Calu3 (cell line): ENCODE measurements around the gene PLSCR4. TPM values are rescaled to one million over a fixed set of nuclear protein-coding genes. Genes with fewer than 3 reads are reported as not detected.

ENCODE experiments used
- BruUV-seq: library from RNA; stranded (reverse); fragments of 400-500 nt; replicated peaks from 2 replicates; lab custom pipeline; 2021; lab: Mats Ljungman, UMichigan
- CTCF ChIA-PET: fragments of 300-600 bp; sonication (Branson Sonifier 250); formaldehyde crosslinking; loops from one replicate; lab custom pipeline; 2022; ENCODE audit warnings: antibody characterized with exemption; lab: Charles Lee
- DNase-seq: peaks from one replicate; pipeline ENCODE4 v3.0.0; 2022
- H3K27ac Mint-ChIP-seq: one replicate; pipeline ENCODE4 v1.8.0; 2022; ENCODE audit warnings: mixed read lengths; ENCODE audit not compliant: unreplicated experiment
- H3K27me3 Mint-ChIP-seq: one replicate; pipeline ENCODE4 v1.8.0; 2022; ENCODE audit warnings: mixed read lengths; ENCODE audit not compliant: unreplicated experiment
- H3K36me3 Mint-ChIP-seq: one replicate; pipeline ENCODE4 v1.8.0; 2022; ENCODE audit warnings: mild to moderate bottlenecking, moderate library complexity, mixed read lengths; ENCODE audit not compliant: insufficient read depth, unreplicated experiment
- H3K4me1 Mint-ChIP-seq: one replicate; pipeline ENCODE4 v1.8.0; 2022; ENCODE audit warnings: mild to moderate bottlenecking, low read depth, mixed read lengths; ENCODE audit not compliant: unreplicated experiment
- H3K4me3 Mint-ChIP-seq: one replicate; pipeline ENCODE4 v1.8.0; 2022; ENCODE audit warnings: mild to moderate bottlenecking, low read depth, moderate library complexity, mixed read lengths; ENCODE audit not compliant: unreplicated experiment
- H3K9me3 Mint-ChIP-seq: one replicate; pipeline ENCODE4 v1.8.0; 2022; ENCODE audit warnings: low read depth, mixed read lengths; ENCODE audit not compliant: unreplicated experiment
- CTCF ChIP-seq: fragments of 200-600 bp; IDR thresholded peaks from one replicate; pipeline ENCODE4 v1.8.0; 2022; ENCODE audit warnings: antibody characterized with exemption; ENCODE audit not compliant: unreplicated experiment
- intact Hi-C: fragments of 100-400 bp; cut with micrococcal nuclease; formaldehyde crosslinking; loops from one replicate; pipeline ENCODE4 v1.10.0; 2022; ENCODE audit not compliant: unreplicated experiment
- total RNA-seq: library from RNA; stranded (reverse); gene quantifications from 2 replicates; pipeline ENCODE4 v1.2.3, GENCODE V29; 2022

The PLSCR4 gene
- total RNA-seq, 1 experiment from 2014 or later: 10.2 TPM

- TF ChIP-seq CTCF: no peak
- Mint-ChIP-seq H3K36me3 (peaks cover 68% of the 10 kb centered on the region), H3K27ac (peak within 1 kb of the TSS; percentile 97), H3K27me3 (no peaks in the 10 kb centered on the region), H3K9me3 (no peaks in the 10 kb centered on the region), H3K4me1 (peaks cover 40% of the 10 kb centered on the region), H3K4me3 (peak within 1 kb of the TSS; percentile 66)
- intact Hi-C loops: loop anchor here (1.0 to 10.0 kb wide), 4 partner anchors 26 to 976 kb away; no protein-coding TSS in a partner anchor
- peak; percentile 93 for DNase-seq
- CTCF ChIA-PET: interaction anchor here (0.6 to 4.0 kb wide), 4 partner anchors 15 to 307 kb away, joined by 3 to 28 read pairs (median 8); no protein-coding TSS in a partner anchor
- BruUV-seq: no TSS peak
Observed at GRCh38 chr3:146160964-146161662, 89.8 kb downstream of the PLSCR4 start, which contains the start of gene PLOD2. Gene PLOD2, minus strand, starts transcription at chr3:146161184. Its CDS starts 195 bp downstream, at chr3:146160989.

GRCh38 chr3:146160321-146160963 is 90.5 kb downstream of the PLSCR4 start:
- Mint-ChIP-seq H3K9me3 (no peaks in the 10 kb centered on the region), H3K4me1 (peaks cover 34% of the 10 kb centered on the region), H3K36me3 (peaks cover 68% of the 10 kb centered on the region), H3K27ac (peak overlapping the region; percentile 97), H3K4me3 (peak overlapping the region; percentile 66), H3K27me3 (no peaks in the 10 kb centered on the region)
- peak; percentile 89 for DNase-seq
- intact Hi-C loops: loop anchor here (1.0 to 10.0 kb wide), 4 partner anchors 27 to 976 kb away; no protein-coding TSS in a partner anchor
- no TSS peak for BruUV-seq
- TF ChIP-seq CTCF: peak; percentile 52
- CTCF ChIA-PET: interaction anchor here (0.7 to 4.0 kb wide), 7 partner anchors 10 to 95 kb away, joined by 3 to 28 read pairs (median 6); no protein-coding TSS in a partner anchor

- H3K27me3 Mint-ChIP-seq: no peaks in the 10 kb centered on the region
- peak overlapping the region; percentile 66 for H3K4me3 Mint-ChIP-seq
- CTCF ChIA-PET: interaction anchor here (0.7 to 4.0 kb wide), 6 partner anchors 10 to 95 kb away, joined by 3 to 28 read pairs (median 4); no protein-coding TSS in a partner anchor
- peaks cover 68% of the 10 kb centered on the region for H3K36me3 Mint-ChIP-seq
- H3K9me3 Mint-ChIP-seq: no peaks in the 10 kb centered on the region
- no TSS peak for BruUV-seq
- intact Hi-C loops: loop anchor here (1.0 to 10.0 kb wide), 4 partner anchors 28 to 975 kb away; no protein-coding TSS in a partner anchor
- TF ChIP-seq CTCF: no peak
- H3K4me1 Mint-ChIP-seq: peaks cover 28% of the 10 kb centered on the region
- peak overlapping the region; percentile 97 for H3K27ac Mint-ChIP-seq
- DNase-seq: no peak
Observed at GRCh38 chr3:146159616-146160320, 91.1 kb downstream of the PLSCR4 start.

- Mint-ChIP-seq H3K36me3 (peaks cover 68% of the 10 kb centered on the region), H3K4me1 (peaks cover 25% of the 10 kb centered on the region), H3K27me3 (no peaks in the 10 kb centered on the region), H3K9me3 (no peaks in the 10 kb centered on the region), H3K4me3 (peak overlapping the region; percentile 66), H3K27ac (peak overlapping the region; percentile 97)
- TF ChIP-seq CTCF: no peak
- DNase-seq: no peak
- CTCF ChIA-PET: interaction anchor here (0.6 to 4.0 kb wide), 4 partner anchors 29 to 1658 kb away, joined by 3 to 28 read pairs (median 10); no protein-coding TSS in a partner anchor
- no TSS peak for BruUV-seq
- intact Hi-C loops: no loop called here
Observed at GRCh38 chr3:146159037-146159436, 91.9 kb downstream of the PLSCR4 start.
